ENCODE results near the gene ZNF277.

The ZNF277 gene

GRCh38 chr7:112203365-112203739, 3.1 kb upstream of the ZNF277 start:
- no peaks in the 10 kb centered on the region for H3K9me3 ChIP-seq (ENCODE audit: control insufficient read depth, insufficient read depth, low read depth, low read length)
- H3K36me3 ChIP-seq (ENCODE audit: control insufficient read depth in 2 of 2, insufficient read depth in 1 of 2, low read length in 2 of 2), result no peaks in the 10 kb centered on the region
- no peak for TF ChIP-seq REST (tag by site-specific recombination; IDR thresholded peaks at IDR 0.05)
- TF ChIP-seq ZNF792 (tag by site-specific recombination; IDR thresholded peaks at IDR 0.05), result no peak
- TF ChIP-seq PRDM1 (tag by site-specific recombination; IDR thresholded peaks at IDR 0.05), result no peak
- TF ChIP-seq ELK4 (IDR thresholded peaks at IDR 0.05; ENCODE audit: borderline replicate concordance, low read depth, low read length), result no peak
- TF ChIP-seq, protein P1, sequence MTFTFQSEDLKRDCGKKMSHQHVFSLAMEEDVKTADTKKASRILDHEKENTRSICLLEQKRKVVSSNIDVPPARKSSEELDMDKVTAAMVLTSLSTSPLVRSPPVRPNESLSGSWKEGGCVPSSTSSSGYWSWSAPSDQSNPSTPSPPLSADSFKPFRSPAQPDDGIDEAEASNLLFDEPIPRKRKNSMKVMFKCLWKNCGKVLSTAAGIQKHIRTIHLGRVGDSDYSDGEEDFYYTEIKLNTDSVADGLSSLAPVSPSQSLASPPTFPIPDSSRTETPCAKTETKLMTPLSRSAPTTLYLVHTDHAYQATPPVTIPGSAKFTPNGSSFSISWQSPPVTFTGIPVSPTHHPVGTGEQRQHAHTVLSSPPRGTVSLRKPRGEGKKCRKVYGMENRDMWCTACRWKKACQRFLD (tag by site-specific recombination; IDR thresholded peaks at IDR 0.05), result no peak
- no peak for TF ChIP-seq AEBP2 (tag by site-specific recombination; IDR thresholded peaks at IDR 0.05; ENCODE audit: borderline replicate concordance)
- TF ChIP-seq, protein P2, sequence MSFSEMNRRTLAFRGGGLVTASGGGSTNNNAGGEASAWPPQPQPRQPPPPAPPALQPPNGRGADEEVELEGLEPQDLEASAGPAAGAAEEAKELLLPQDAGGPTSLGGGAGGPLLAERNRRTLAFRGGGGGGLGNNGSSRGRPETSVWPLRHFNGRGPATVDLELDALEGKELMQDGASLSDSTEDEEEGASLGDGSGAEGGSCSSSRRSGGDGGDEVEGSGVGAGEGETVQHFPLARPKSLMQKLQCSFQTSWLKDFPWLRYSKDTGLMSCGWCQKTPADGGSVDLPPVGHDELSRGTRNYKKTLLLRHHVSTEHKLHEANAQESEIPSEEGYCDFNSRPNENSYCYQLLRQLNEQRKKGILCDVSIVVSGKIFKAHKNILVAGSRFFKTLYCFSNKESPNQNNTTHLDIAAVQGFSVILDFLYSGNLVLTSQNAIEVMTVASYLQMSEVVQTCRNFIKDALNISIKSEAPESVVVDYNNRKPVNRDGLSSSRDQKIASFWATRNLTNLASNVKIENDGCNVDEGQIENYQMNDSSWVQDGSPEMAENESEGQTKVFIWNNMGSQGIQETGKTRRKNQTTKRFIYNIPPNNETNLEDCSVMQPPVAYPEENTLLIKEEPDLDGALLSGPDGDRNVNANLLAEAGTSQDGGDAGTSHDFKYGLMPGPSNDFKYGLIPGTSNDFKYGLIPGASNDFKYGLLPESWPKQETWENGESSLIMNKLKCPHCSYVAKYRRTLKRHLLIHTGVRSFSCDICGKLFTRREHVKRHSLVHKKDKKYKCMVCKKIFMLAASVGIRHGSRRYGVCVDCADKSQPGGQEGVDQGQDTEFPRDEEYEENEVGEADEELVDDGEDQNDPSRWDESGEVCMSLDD (tag by site-specific recombination; IDR thresholded peaks at IDR 0.05), result no peak
- no peak for TF ChIP-seq ZNF248 (tag by site-specific recombination; IDR thresholded peaks at IDR 0.05)
- TF ChIP-seq ZFP41 (tag by site-specific recombination; IDR thresholded peaks at IDR 0.05; ENCODE audit: borderline replicate concordance), result no peak
- no peak for TF ChIP-seq ZNF24 (tag by site-specific recombination; IDR thresholded peaks at IDR 0.05)
- TF ChIP-seq, protein P3, sequence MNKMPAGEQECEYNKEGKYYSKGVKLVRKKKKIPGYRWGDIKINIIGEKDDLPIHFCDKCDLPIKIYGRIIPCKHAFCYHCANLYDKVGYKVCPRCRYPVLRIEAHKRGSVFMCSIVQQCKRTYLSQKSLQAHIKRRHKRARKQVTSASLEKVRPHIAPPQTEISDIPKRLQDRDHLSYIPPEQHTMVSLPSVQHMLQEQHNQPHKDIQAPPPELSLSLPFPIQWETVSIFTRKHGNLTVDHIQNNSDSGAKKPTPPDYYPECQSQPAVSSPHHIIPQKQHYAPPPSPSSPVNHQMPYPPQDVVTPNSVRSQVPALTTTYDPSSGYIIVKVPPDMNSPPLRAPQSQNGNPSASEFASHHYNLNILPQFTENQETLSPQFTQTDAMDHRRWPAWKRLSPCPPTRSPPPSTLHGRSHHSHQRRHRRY (tag by site-specific recombination; IDR thresholded peaks at IDR 0.05), result no peak
- TF ChIP-seq HOXA7 (CRISPR knock-in tag; IDR thresholded peaks at IDR 0.05; ENCODE audit: borderline replicate concordance), result no peak
- TF ChIP-seq, protein P4, sequence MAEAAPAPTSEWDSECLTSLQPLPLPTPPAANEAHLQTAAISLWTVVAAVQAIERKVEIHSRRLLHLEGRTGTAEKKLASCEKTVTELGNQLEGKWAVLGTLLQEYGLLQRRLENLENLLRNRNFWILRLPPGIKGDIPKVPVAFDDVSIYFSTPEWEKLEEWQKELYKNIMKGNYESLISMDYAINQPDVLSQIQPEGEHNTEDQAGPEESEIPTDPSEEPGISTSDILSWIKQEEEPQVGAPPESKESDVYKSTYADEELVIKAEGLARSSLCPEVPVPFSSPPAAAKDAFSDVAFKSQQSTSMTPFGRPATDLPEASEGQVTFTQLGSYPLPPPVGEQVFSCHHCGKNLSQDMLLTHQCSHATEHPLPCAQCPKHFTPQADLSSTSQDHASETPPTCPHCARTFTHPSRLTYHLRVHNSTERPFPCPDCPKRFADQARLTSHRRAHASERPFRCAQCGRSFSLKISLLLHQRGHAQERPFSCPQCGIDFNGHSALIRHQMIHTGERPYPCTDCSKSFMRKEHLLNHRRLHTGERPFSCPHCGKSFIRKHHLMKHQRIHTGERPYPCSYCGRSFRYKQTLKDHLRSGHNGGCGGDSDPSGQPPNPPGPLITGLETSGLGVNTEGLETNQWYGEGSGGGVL (tag by site-specific recombination; IDR thresholded peaks at IDR 0.05), result no peak
- TF ChIP-seq GLIS2 (tag by site-specific recombination; IDR thresholded peaks at IDR 0.05), result no peak
- no peak for TF ChIP-seq ZNF585B (tag by site-specific recombination; IDR thresholded peaks at IDR 0.05)
- no peak for TF ChIP-seq ZNF350 (tag by site-specific recombination; IDR thresholded peaks at IDR 0.05)
- no peak for TF ChIP-seq ZNF138 (tag by site-specific recombination; IDR thresholded peaks at IDR 0.05; ENCODE audit: borderline replicate concordance)
- TF ChIP-seq ZNF560 (tag by site-specific recombination; IDR thresholded peaks at IDR 0.05; ENCODE audit: borderline replicate concordance), result no peak
- no peak for TF ChIP-seq ZNF324 (tag by site-specific recombination; IDR thresholded peaks at IDR 0.05)
- TF ChIP-seq ZNF514 (tag by site-specific recombination; IDR thresholded peaks at IDR 0.05), result no peak
- no peak overlapping the region for H3K4me3 ChIP-seq (ENCODE audit: low read depth, low read length)
- H3K4me1 ChIP-seq (ENCODE audit: control insufficient read depth, insufficient read depth, low read length), result peaks cover 13% of the 10 kb centered on the region
- ChIA-PET CTCF (interaction anchor here (1.0 to 1.8 kb wide), 2 partner anchors 50 to 440 kb away, joined by 3 to 7 read pairs; no protein-coding TSS in a partner anchor), POLR2A (interaction anchor here (0.9 kb wide), 1 partner anchor 247 kb away, joined by 3 read pairs; the partner anchor contains the start of gene IFRD1)
- no peak overlapping the region for H3K27ac ChIP-seq (ENCODE audit: extremely low read depth, low read depth, low read length)
